HCT116 (cell line): Measurements from ENCODE around the gene MAP3K2. TPM values are rescaled to one million over a fixed set of nuclear protein-coding genes. Genes with fewer than 3 reads are reported as not detected.

Source experiments
- ATAC-seq: fragments of 200-7000 bp; cut with Tn5 transposase; 2 replicates; pipeline ENCODE4 v1.9.1; 2020; ENCODE audit warnings: mild to moderate bottlenecking, moderate library complexity
- BruUV-seq: library from RNA; stranded (reverse); fragments of 400-500 nt; replicated peaks from 2 replicates; lab custom pipeline; 2021; lab: Mats Ljungman, UMichigan
- CTCF ChIA-PET: fragments of 300-600 bp; sonication (Branson Sonifier 250); formaldehyde crosslinking; loops from one replicate; lab custom pipeline; 2021; ENCODE audit warnings: antibody characterized with exemption; lab: Charles Lee
- POLR2A ChIA-PET: fragments of 300-600, 350-600 bp; sonication (Branson Sonifier 250); formaldehyde crosslinking; loops from one replicate; lab custom pipeline; 2021; ENCODE audit warnings: antibody characterized with exemption; lab: Charles Lee
- RAD21 ChIA-PET, 2 experiments: fragments of 300-600 bp; sonication (Branson Sonifier 250); formaldehyde crosslinking; loops; one replicate each; lab custom pipeline; 2023; ENCODE audit warnings: low total read pairs in 2 of 2; ENCODE audit not compliant: uncharacterized antibody in 2 of 2, unreplicated experiment in 2 of 2, low non-redundant PET in 1 of 2; lab: Charles Lee
- DNase-seq: peaks from one replicate; pipeline ENCODE4 v3.0.0-alpha.2; 2010; ENCODE audit warnings: low read depth, low spot score
- H2AFZ ChIP-seq: fragments of 200-600 bp; shearing (Covaris generic), sonication (generic); 2 replicates; pipeline ENCODE4 v1.6.1; 2017; ENCODE audit warnings: low read depth, mixed run types, mixed read lengths, antibody characterized with exemption, low read length; ENCODE audit not compliant: poor library complexity, severe bottlenecking
- H3K27ac ChIP-seq: 2 replicates; pipeline ENCODE4 v1.5.1; 2012; ENCODE audit warnings: low read depth, low read length
- H3K27me3 ChIP-seq: fragments of 200-600 bp; sonication (generic); 2 replicates; pipeline ENCODE4 v1.6.1; 2016; ENCODE audit warnings: mixed run types, low read length, mixed read lengths; ENCODE audit not compliant: insufficient read depth
- H3K36me3 ChIP-seq, 2 experiments: fragments of 200-500 bp in 1 of 2; fragments of 200-600 bp in 1 of 2; sonication (Bioruptor generic) in 1 of 2; sonication (generic) in 1 of 2; 2 replicates each; pipeline versions ENCODE4 v1.5.1 to v1.6.1; 2014 to 2016; ENCODE audit warnings: low read length in 2 of 2, inconsistent platforms in 1 of 2, mixed read lengths in 1 of 2, mixed run types in 1 of 2; ENCODE audit not compliant: insufficient read depth in 2 of 2, control insufficient read depth in 1 of 2
- H3K4me1 ChIP-seq, 2 experiments: fragments of 200-600 bp in 1 of 2; sonication (generic) in 1 of 2; 2 replicates each; pipeline versions ENCODE4 v1.5.1 to v1.6.1; 2012 to 2017; ENCODE audit warnings: low read length in 2 of 2, inconsistent platforms in 1 of 2, mild to moderate bottlenecking in 1 of 2, mixed read lengths in 1 of 2, mixed run types in 1 of 2, moderate library complexity in 1 of 2; ENCODE audit not compliant: insufficient read depth in 2 of 2, control insufficient read depth in 1 of 2
- H3K4me2 ChIP-seq: fragments of 200-600 bp; sonication (generic); 2 replicates; pipeline ENCODE4 v1.6.1; 2017; ENCODE audit warnings: mixed run types, low read length, mixed read lengths
- H3K4me3 ChIP-seq, 2 experiments: fragments of 200-600 bp in 1 of 2; sonication (generic) in 1 of 2; replicated peaks in 1 of 2; 2 replicates each; pipeline ENCODE4 v1.5.1; 2011 to 2016; ENCODE audit warnings: low read length in 2 of 2, control low read depth in 1 of 2, low read depth in 1 of 2, mild to moderate bottlenecking in 1 of 2, mixed read lengths in 1 of 2, mixed run types in 1 of 2
- H3K79me2 ChIP-seq: fragments of 200-600 bp; sonication (generic); 2 replicates; pipeline ENCODE4 v1.6.1; 2017; ENCODE audit warnings: mild to moderate bottlenecking, mixed run types, low read length, moderate library complexity, mixed read lengths; ENCODE audit not compliant: insufficient read depth
- H3K9ac ChIP-seq: fragments of 200-600 bp; sonication (generic); 2 replicates; pipeline ENCODE4 v1.6.1; 2016; ENCODE audit warnings: low read length, mixed read lengths
- H3K9me2 ChIP-seq: fragments of 200-600 bp; sonication (generic), shearing (Covaris generic); 2 replicates; pipeline ENCODE4 v1.6.1; 2017; ENCODE audit warnings: mixed run types, mild to moderate bottlenecking, moderate library complexity; ENCODE audit not compliant: insufficient read depth
- H3K9me3 ChIP-seq, 2 experiments: fragments of 200-500 bp in 1 of 2; fragments of 200-600 bp in 1 of 2; sonication (Bioruptor generic) in 1 of 2; sonication (generic) in 1 of 2; 2 replicates each; pipeline ENCODE4 v1.6.1; 2014 to 2017; ENCODE audit warnings: low read length in 2 of 2, mixed read lengths in 2 of 2, inconsistent platforms in 1 of 2, low read depth in 1 of 2, mild to moderate bottlenecking in 1 of 2, mixed run types in 1 of 2, moderate library complexity in 1 of 2; ENCODE audit not compliant: control insufficient read depth in 1 of 2, insufficient read depth in 1 of 2
- H4K20me1 ChIP-seq: fragments of 200-600 bp; sonication (generic), shearing (Covaris generic); 2 replicates; pipeline ENCODE4 v1.6.1; 2017; ENCODE audit warnings: mixed run types, mild to moderate bottlenecking, moderate library complexity; ENCODE audit not compliant: insufficient read depth
- EGR1 ChIP-seq: IDR thresholded peaks from 2 replicates; pipeline ENCODE4 v1.6.1; 2012; ENCODE audit warnings: low read depth
- ELF1 ChIP-seq: IDR thresholded peaks from 2 replicates; pipeline ENCODE4 v1.6.1; 2012; ENCODE audit warnings: low read depth, borderline replicate concordance
- EZH2 ChIP-seq: fragments of 200-600 bp; sonication (generic); IDR thresholded peaks from 2 replicates; pipeline ENCODE4 v1.6.1; 2017; ENCODE audit warnings: antibody characterized with exemption, mixed run types
- FOSL1 ChIP-seq: IDR thresholded peaks from 2 replicates; pipeline ENCODE4 v1.6.1; 2012; ENCODE audit warnings: low read depth
- JUND ChIP-seq: IDR thresholded peaks from 2 replicates; pipeline ENCODE4 v1.6.1; 2012
- POLR2AphosphoS5 ChIP-seq: IDR thresholded peaks from 2 replicates; pipeline ENCODE4 v1.6.1; 2011; ENCODE audit warnings: mild to moderate bottlenecking, low read depth, low read length, moderate library complexity
- SP1 ChIP-seq: IDR thresholded peaks from 2 replicates; pipeline ENCODE4 v1.6.1; 2012; ENCODE audit warnings: low read depth
- SRF ChIP-seq: IDR thresholded peaks from 2 replicates; pipeline ENCODE4 v1.6.1; 2012; ENCODE audit warnings: low read depth
- intact Hi-C: fragments of 100-400 bp; cut with micrococcal nuclease; formaldehyde crosslinking; loops from 2 replicates; pipeline ENCODE4 v1.10.0; 2022
- total RNA-seq: library from RNA; stranded (reverse); gene quantifications from one replicate; pipeline ENCODE4 v1.2.1, GENCODE V29; 2021; ENCODE audit not compliant: unreplicated experiment
- TF ChIP-seq, protein P1 (sequence below): IDR thresholded peaks from 2 replicates; pipeline ENCODE4 v1.6.1; 2011; ENCODE audit warnings: mild to moderate bottlenecking, low read length, moderate library complexity; ENCODE audit not compliant: insufficient replicate concordance; ENCODE audit errors: extremely low read depth
- TF ChIP-seq, protein P2 (sequence below): IDR thresholded peaks from 2 replicates; pipeline ENCODE4 v1.6.1; 2012
- TF ChIP-seq, protein P3 (sequence below): IDR thresholded peaks from 2 replicates; pipeline ENCODE4 v1.6.1; 2012; ENCODE audit warnings: low read depth
- TF ChIP-seq, protein P4 (sequence below): IDR thresholded peaks from 2 replicates; pipeline ENCODE4 v1.6.1; 2012
- TF ChIP-seq, protein P5 (sequence below), 3 experiments: fragments of 200-600 bp in 1 of 3; sonication (generic) in 1 of 3; IDR thresholded peaks in 2 of 3; conservative IDR thresholded peaks in 1 of 3; 2 replicates each; pipeline ENCODE4 v1.5.1; 2012 to 2017; ENCODE audit warnings: low read depth in 2 of 3, low read length in 2 of 3, antibody characterized with exemption in 1 of 3, borderline replicate concordance in 1 of 3, control low read depth in 1 of 3, mild to moderate bottlenecking in 1 of 3, mixed read lengths in 1 of 3, mixed run types in 1 of 3, moderate library complexity in 1 of 3; ENCODE audit not compliant: insufficient read depth in 1 of 3

Gene MAP3K2
- total RNA-seq, 1 experiment from 2014 or later, result 44.5 TPM

DNA sequence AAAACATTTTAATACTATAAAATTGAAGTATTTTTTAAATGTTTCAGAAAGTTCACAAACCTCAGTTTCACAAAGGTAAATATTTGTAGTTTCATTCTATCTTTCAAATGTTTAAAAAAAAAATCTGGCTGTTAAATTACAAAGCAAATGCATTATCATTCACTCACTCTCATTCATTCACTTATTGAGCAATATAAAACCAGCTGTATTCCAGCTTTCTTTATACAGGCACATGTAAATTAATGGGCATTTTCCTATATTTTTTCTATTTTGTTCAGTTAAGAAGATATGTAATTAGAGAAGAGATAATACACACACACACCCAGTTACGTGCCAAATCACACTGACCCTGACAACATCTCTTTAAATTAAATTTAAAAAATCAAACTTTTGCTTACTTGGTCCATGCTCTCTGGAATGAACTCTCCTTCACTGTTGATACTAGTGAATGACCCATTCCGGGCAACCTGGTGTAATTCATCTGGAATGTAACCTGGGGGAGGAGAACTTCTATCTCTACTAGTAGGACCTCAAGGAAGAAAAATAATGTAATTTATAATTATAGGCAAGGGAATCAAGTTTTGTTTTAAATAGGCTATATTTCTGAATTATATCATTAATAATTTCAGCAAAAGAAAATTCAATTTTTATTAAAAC is 61.4 kb downstream of the MAP3K2 start:
- TF ChIP-seq JUND, result no peak
- TF ChIP-seq, protein P1, sequence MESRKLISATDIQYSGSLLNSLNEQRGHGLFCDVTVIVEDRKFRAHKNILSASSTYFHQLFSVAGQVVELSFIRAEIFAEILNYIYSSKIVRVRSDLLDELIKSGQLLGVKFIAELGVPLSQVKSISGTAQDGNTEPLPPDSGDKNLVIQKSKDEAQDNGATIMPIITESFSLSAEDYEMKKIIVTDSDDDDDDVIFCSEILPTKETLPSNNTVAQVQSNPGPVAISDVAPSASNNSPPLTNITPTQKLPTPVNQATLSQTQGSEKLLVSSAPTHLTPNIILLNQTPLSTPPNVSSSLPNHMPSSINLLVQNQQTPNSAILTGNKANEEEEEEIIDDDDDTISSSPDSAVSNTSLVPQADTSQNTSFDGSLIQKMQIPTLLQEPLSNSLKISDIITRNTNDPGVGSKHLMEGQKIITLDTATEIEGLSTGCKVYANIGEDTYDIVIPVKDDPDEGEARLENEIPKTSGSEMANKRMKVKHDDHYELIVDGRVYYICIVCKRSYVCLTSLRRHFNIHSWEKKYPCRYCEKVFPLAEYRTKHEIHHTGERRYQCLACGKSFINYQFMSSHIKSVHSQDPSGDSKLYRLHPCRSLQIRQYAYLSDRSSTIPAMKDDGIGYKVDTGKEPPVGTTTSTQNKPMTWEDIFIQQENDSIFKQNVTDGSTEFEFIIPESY, result no peak
- TF ChIP-seq, protein P2, sequence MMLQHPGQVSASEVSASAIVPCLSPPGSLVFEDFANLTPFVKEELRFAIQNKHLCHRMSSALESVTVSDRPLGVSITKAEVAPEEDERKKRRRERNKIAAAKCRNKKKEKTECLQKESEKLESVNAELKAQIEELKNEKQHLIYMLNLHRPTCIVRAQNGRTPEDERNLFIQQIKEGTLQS, result no peak
- no peak for TF ChIP-seq SP1
- TF ChIP-seq FOSL1, result no peak
- no peak for TF ChIP-seq ELF1
- TF ChIP-seq EZH2, result no peak
- TF ChIP-seq POLR2AphosphoS5, result no peak
- no peak for TF ChIP-seq EGR1
- TF ChIP-seq, protein P3, sequence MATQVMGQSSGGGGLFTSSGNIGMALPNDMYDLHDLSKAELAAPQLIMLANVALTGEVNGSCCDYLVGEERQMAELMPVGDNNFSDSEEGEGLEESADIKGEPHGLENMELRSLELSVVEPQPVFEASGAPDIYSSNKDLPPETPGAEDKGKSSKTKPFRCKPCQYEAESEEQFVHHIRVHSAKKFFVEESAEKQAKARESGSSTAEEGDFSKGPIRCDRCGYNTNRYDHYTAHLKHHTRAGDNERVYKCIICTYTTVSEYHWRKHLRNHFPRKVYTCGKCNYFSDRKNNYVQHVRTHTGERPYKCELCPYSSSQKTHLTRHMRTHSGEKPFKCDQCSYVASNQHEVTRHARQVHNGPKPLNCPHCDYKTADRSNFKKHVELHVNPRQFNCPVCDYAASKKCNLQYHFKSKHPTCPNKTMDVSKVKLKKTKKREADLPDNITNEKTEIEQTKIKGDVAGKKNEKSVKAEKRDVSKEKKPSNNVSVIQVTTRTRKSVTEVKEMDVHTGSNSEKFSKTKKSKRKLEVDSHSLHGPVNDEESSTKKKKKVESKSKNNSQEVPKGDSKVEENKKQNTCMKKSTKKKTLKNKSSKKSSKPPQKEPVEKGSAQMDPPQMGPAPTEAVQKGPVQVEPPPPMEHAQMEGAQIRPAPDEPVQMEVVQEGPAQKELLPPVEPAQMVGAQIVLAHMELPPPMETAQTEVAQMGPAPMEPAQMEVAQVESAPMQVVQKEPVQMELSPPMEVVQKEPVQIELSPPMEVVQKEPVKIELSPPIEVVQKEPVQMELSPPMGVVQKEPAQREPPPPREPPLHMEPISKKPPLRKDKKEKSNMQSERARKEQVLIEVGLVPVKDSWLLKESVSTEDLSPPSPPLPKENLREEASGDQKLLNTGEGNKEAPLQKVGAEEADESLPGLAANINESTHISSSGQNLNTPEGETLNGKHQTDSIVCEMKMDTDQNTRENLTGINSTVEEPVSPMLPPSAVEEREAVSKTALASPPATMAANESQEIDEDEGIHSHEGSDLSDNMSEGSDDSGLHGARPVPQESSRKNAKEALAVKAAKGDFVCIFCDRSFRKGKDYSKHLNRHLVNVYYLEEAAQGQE, result no peak
- TF ChIP-seq, protein P4, sequence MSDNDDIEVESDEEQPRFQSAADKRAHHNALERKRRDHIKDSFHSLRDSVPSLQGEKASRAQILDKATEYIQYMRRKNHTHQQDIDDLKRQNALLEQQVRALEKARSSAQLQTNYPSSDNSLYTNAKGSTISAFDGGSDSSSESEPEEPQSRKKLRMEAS, result no peak
- TF ChIP-seq, protein P5, sequence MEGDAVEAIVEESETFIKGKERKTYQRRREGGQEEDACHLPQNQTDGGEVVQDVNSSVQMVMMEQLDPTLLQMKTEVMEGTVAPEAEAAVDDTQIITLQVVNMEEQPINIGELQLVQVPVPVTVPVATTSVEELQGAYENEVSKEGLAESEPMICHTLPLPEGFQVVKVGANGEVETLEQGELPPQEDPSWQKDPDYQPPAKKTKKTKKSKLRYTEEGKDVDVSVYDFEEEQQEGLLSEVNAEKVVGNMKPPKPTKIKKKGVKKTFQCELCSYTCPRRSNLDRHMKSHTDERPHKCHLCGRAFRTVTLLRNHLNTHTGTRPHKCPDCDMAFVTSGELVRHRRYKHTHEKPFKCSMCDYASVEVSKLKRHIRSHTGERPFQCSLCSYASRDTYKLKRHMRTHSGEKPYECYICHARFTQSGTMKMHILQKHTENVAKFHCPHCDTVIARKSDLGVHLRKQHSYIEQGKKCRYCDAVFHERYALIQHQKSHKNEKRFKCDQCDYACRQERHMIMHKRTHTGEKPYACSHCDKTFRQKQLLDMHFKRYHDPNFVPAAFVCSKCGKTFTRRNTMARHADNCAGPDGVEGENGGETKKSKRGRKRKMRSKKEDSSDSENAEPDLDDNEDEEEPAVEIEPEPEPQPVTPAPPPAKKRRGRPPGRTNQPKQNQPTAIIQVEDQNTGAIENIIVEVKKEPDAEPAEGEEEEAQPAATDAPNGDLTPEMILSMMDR (IDR thresholded peaks at IDR 0.05 in 2 of 3, conservative IDR thresholded peaks at IDR 0.05 in 1 of 3; ENCODE audit: borderline replicate concordance in 1 of 3, insufficient read depth in 1 of 3, low read depth in 2 of 3, low read length in 2 of 3), result no peak
- TF ChIP-seq SRF, result no peak
- POLR2A ChIA-PET, result no interaction called here
- Histone ChIP-seq H3K79me2 (no peaks in the 10 kb centered on the region), H3K9me3 (no peaks in the 10 kb centered on the region), H4K20me1 (no peaks in the 10 kb centered on the region), H3K4me3 (no peak overlapping the region), H2AFZ (no peak overlapping the region), H3K4me2 (no peak overlapping the region), H3K27me3 (no peaks in the 10 kb centered on the region), H3K27ac (no peak overlapping the region), H3K4me1 (no peaks in the 10 kb centered on the region), H3K9me2 (no peaks in the 10 kb centered on the region), H3K9ac (no peak overlapping the region), H3K36me3 (peaks cover 6 to 8% of the 10 kb centered on the region in 2 experiments; a peak in 1 of 4 replicates)
- BruUV-seq, result no TSS peak
- intact Hi-C loops, result loop anchor here (10.0 kb wide), 1 partner anchor 318 kb away; the partner anchor contains the start of gene GPR17
- ATAC-seq (no peak), DNase-seq (no peak)
- RAD21 ChIA-PET, result no interaction called here
- CTCF ChIA-PET, result interaction anchor here (1.2 kb wide), 1 partner anchor 89 kb away, joined by 4 read pairs; no protein-coding TSS in a partner anchor
